ENCODE measurements around the gene RBM4. TPM values are rescaled to one million over a fixed set of nuclear protein-coding genes. Genes with fewer than 3 reads are reported as not detected.

The RBM4 gene
- total RNA-seq, 4 donors from 2014 or later, result 53.5 to 83.9 (median 57.2) TPM

- DNase-seq (ENCODE audit: low spot score in 2 of 2), result no peak
- WGBS, 2 donors, result 68 to 71% methylated on average over 12 to 13 of the region's 13 CpGs
- H3K36me3 ChIP-seq, result peaks cover 0 to 17% (median 0%) of the 10 kb centered on the region in 3 donors
- no peaks in the 10 kb centered on the region for H3K9me3 ChIP-seq
- H3K4me1 ChIP-seq, result no peaks in the 10 kb centered on the region
- TF ChIP-seq POLR2A (IDR thresholded peaks at IDR 0.05), result no peak
- no peak overlapping the region for H3K27ac ChIP-seq
- H3K4me3 ChIP-seq, result no peak overlapping the region
- no peaks in the 10 kb centered on the region for H3K27me3 ChIP-seq
Measured at GRCh38 chr11:66687831-66688281, 49.4 kb downstream of the RBM4 start.

GRCh38 chr11:66688561-66689534 is 50.3 kb downstream of the RBM4 start:
- 86% methylated on average over 28 of the region's 28 CpGs for WGBS, 2 donors
- Histone ChIP-seq H3K27ac (no peak overlapping the region), H3K36me3 (peaks cover 0 to 17% (median 0%) of the 10 kb centered on the region in 3 donors), H3K4me1 (no peaks in the 10 kb centered on the region), H3K9me3 (no peaks in the 10 kb centered on the region), H3K4me3 (no peak overlapping the region), H3K27me3 (no peaks in the 10 kb centered on the region)
- DNase-seq (ENCODE audit: low spot score in 2 of 2), result no peak
- TF ChIP-seq POLR2A (IDR thresholded peaks at IDR 0.05), result no peak
- TF ChIP-seq CTCF (IDR thresholded peaks at IDR 0.05), result no peak
- no peak for TF ChIP-seq EP300 (IDR thresholded peaks at IDR 0.05)

- H3K4me1 ChIP-seq, result no peaks in the 10 kb centered on the region
- H3K4me3 ChIP-seq, result no peak overlapping the region
- H3K27ac ChIP-seq, result no peak overlapping the region
- H3K27me3 ChIP-seq, result no peaks in the 10 kb centered on the region
- H3K36me3 ChIP-seq, result peaks cover 0 to 7% (median 0%) of the 10 kb centered on the region in 3 donors
- no peak for DNase-seq (ENCODE audit: low spot score in 2 of 2)
- no peaks in the 10 kb centered on the region for H3K9me3 ChIP-seq
- WGBS, 2 donors, result 86 to 90% methylated on average over 16 of the region's 32 CpGs
- TF ChIP-seq POLR2A (IDR thresholded peaks at IDR 0.05) (no peak), CTCF (IDR thresholded peaks at IDR 0.05) (no peak)
Measured at GRCh38 chr11:66689661-66690590, 51.4 kb downstream of the RBM4 start.

- WGBS, 2 donors, result 89 to 94% methylated on average over 32 to 37 of the region's 38 CpGs
- no peaks in the 10 kb centered on the region for H3K27me3 ChIP-seq
- no peak for DNase-seq (ENCODE audit: low spot score in 2 of 2)
- H3K4me1 ChIP-seq, result no peaks in the 10 kb centered on the region
- H3K27ac ChIP-seq, result no peak overlapping the region
- TF ChIP-seq POLR2A (IDR thresholded peaks at IDR 0.05) (no peak), CTCF (IDR thresholded peaks at IDR 0.05) (no peak), EP300 (IDR thresholded peaks at IDR 0.05) (no peak)
- peaks cover 0 to 6% (median 0%) of the 10 kb centered on the region in 3 donors for H3K36me3 ChIP-seq
- H3K9me3 ChIP-seq, result no peaks in the 10 kb centered on the region
- no peak overlapping the region for H3K4me3 ChIP-seq
Measured at GRCh38 chr11:66691311-66691980, 52.9 kb downstream of the RBM4 start.

GRCh38 chr11:66692446-66692845 is 53.9 kb downstream of the RBM4 start:
- no peak for DNase-seq (ENCODE audit: low spot score in 2 of 2)
- no peak overlapping the region for H3K27ac ChIP-seq
- WGBS, 2 donors, result 85 to 88% methylated on average over 13 to 17 of the region's 18 CpGs
- H3K4me1 ChIP-seq, result no peaks in the 10 kb centered on the region
- H3K36me3 ChIP-seq, result no peaks in the 10 kb centered on the region
- no peak for TF ChIP-seq POLR2A (IDR thresholded peaks at IDR 0.05)
- TF ChIP-seq EP300 (IDR thresholded peaks at IDR 0.05), result no peak
- no peak for TF ChIP-seq CTCF (IDR thresholded peaks at IDR 0.05)
- no peaks in the 10 kb centered on the region for H3K9me3 ChIP-seq
- no peak overlapping the region for H3K4me3 ChIP-seq
- H3K27me3 ChIP-seq, result no peaks in the 10 kb centered on the region

All from tibial nerve (tissue), 4 donors.